Embryonic facial prominence (tissue), 1 donor: ENCODE data around the gene CAMK1G.

Source experiments
- DNase-seq: peaks from one replicate; pipeline ENCODE4 v3.0.0-alpha.2; 2016; ENCODE audit errors: extremely low spot score

Gene CAMK1G

GRCh38 chr1:209635850-209636249, 52.3 kb downstream of the CAMK1G start:
- no peak for DNase-seq

GRCh38 chr1:209641832-209642172, 58.3 kb downstream of the CAMK1G start:
- DNase-seq = no peak

GRCh38 chr1:209642816-209643215, 59.3 kb downstream of the CAMK1G start:
- no peak for DNase-seq

- no peak for DNase-seq
Observed at GRCh38 chr1:209643285-209644020, 59.9 kb downstream of the CAMK1G start.

- no peak for DNase-seq
Observed at GRCh38 chr1:209645574-209646452, 62.3 kb downstream of the CAMK1G start.

GRCh38 chr1:209646558-209646957, 63.0 kb downstream of the CAMK1G start:
- DNase-seq = no peak

- DNase-seq = no peak
Observed at GRCh38 chr1:209647156-209647555, 63.6 kb downstream of the CAMK1G start.

- no peak for DNase-seq
Observed at GRCh38 chr1:209648346-209648745, 64.8 kb downstream of the CAMK1G start.

- DNase-seq = no peak
Observed at GRCh38 chr1:209648931-209649776, 65.6 kb downstream of the CAMK1G start.

- DNase-seq = no peak
Observed at GRCh38 chr1:209650454-209650853, 66.9 kb downstream of the CAMK1G start.

- no peak for DNase-seq
Observed at GRCh38 chr1:209651138-209651587, 67.6 kb downstream of the CAMK1G start.

- no peak for DNase-seq
Observed at GRCh38 chr1:209652121-209652735, 68.7 kb downstream of the CAMK1G start, which contains the start of gene LAMB3. Gene LAMB3, minus strand, starts transcription at chr1:209652425. Its CDS starts 1,481 bp downstream, at chr1:209650944.

- DNase-seq = peak; percentile 59
Observed at GRCh38 chr1:209652873-209653401, 69.4 kb downstream of the CAMK1G start.

GRCh38 chr1:209653915-209654351, 70.4 kb downstream of the CAMK1G start:
- no peak for DNase-seq

- DNase-seq = no peak
Observed at GRCh38 chr1:209655411-209656231, 72.1 kb downstream of the CAMK1G start.

GRCh38 chr1:209657140-209657879, 73.8 kb downstream of the CAMK1G start:
- DNase-seq = no peak

- DNase-seq = no peak
Observed at GRCh38 chr1:209657918-209658317, 74.4 kb downstream of the CAMK1G start.

GRCh38 chr1:209659909-209660308, 76.4 kb downstream of the CAMK1G start:
- no peak for DNase-seq

- DNase-seq = no peak
Observed at GRCh38 chr1:209661071-209661470, 77.6 kb downstream of the CAMK1G start.
